ENCODE data around the gene SP7.
A peak's percentile ranks its signal among the peaks of the same experiment; 100 is the strongest.

Gene SP7

DNA sequence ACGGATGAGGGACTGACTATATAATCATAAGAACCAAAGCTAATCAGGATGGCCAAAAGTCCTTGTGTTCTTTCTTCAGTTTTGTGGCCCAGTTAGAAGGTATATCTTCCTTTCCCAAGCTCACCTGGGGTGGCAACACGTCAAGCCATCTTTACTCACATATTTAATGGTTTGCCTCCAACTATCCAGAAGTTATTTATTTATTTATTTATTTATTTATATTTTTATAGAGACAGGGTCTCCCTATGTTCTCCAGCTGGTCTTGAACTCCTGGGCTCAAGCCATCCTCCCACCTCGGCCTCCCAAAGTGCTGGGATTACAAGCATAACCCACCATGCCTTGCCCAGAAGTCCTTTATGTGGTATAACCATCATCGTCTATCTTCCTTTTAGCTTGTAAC lies 11.8 kb upstream of the SP7 start:
- Mint-ChIP-seq H3K4me1 (peaks cover 31% of the 10 kb centered on the region), H3K27me3 (ENCODE audit: low read depth) (peaks cover 10% of the 10 kb centered on the region), H3K9me3 (no peaks in the 10 kb centered on the region), H3K4me3 (no peak overlapping the region), H3K36me3 (ENCODE audit: low read depth) (no peaks in the 10 kb centered on the region), H3K27ac (no peak overlapping the region)
- TF ChIP-seq, protein P1, sequence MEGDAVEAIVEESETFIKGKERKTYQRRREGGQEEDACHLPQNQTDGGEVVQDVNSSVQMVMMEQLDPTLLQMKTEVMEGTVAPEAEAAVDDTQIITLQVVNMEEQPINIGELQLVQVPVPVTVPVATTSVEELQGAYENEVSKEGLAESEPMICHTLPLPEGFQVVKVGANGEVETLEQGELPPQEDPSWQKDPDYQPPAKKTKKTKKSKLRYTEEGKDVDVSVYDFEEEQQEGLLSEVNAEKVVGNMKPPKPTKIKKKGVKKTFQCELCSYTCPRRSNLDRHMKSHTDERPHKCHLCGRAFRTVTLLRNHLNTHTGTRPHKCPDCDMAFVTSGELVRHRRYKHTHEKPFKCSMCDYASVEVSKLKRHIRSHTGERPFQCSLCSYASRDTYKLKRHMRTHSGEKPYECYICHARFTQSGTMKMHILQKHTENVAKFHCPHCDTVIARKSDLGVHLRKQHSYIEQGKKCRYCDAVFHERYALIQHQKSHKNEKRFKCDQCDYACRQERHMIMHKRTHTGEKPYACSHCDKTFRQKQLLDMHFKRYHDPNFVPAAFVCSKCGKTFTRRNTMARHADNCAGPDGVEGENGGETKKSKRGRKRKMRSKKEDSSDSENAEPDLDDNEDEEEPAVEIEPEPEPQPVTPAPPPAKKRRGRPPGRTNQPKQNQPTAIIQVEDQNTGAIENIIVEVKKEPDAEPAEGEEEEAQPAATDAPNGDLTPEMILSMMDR (IDR thresholded peaks at IDR 0.05; ENCODE audit: unreplicated experiment in 3 of 3), result no peak

DNA sequence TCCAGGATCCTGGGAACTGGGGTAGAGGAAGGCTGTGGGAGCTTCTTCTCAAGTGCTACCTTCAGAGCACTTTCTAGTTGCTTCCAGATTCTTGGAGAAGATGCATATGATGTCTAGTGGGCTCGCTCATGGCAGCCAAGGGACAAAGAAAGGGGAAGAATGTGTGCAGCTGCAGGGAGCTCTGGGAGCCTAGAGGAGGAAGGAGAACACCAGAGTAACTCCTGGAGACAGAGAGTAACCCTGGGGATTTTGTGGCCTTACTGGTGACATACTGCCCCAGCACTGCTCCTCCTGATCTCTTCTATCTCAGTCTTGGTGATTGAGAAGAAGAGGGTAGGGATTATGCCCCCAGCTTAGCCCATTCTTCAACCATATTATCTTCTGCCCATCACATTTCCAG lies 10.3 kb upstream of the SP7 start:
- no peaks in the 10 kb centered on the region for H3K36me3 Mint-ChIP-seq (ENCODE audit: low read depth)
- peaks cover 26% of the 10 kb centered on the region for H3K4me1 Mint-ChIP-seq
- H3K9me3 Mint-ChIP-seq, result no peaks in the 10 kb centered on the region
- TF ChIP-seq, protein P1 (IDR thresholded peaks at IDR 0.05; ENCODE audit: unreplicated experiment in 3 of 3), result no peak
- H3K27ac Mint-ChIP-seq, result peak overlapping the region in 1 of 3 experiments; percentile 92
- peak overlapping the region in 1 of 3 experiments; percentile 64 for H3K4me3 Mint-ChIP-seq
- H3K27me3 Mint-ChIP-seq (ENCODE audit: low read depth), result peaks cover 15% of the 10 kb centered on the region

DNA sequence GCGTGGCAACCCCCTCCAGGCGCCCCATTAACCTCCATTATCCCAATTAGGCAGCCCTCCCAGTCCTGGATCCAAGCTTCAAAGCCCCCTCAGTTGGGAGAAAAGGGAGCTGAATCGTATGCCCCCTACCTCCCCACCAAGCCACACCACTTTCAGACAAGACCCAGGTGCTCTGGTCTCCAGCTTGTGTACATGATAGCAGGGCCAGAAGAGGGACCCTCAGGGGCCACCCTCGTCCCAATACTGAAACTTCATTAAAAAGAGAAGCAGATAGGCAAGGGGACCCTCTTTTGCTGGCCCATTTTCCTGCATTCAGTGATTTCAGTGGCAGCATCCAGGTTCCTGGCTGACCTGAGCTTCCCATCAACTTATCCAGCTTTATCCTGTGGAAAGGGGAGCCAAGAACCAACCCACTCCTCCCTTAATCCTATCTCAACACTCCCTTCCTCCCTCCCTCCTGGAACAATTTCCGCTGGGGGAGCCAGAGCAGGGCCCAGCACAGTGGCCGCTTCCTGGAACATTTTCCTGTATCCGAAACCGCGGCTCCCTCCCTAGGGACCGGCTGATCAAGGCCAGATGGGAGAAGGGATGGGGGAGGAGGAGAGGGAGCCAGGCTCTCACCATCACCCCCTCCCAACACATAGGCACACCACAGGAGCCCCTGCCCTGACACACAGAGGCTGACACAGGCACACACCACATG lies 9.5 kb upstream of the SP7 start:
- TF ChIP-seq, protein P1 (IDR thresholded peaks at IDR 0.05; ENCODE audit: unreplicated experiment in 3 of 3), result no peak
- H3K27ac Mint-ChIP-seq, result peak overlapping the region; percentile 89 to 96 (median 92)
- peaks cover 26% of the 10 kb centered on the region for H3K4me1 Mint-ChIP-seq
- peak overlapping the region; percentile 98 to 99 (median 98) for H3K4me3 Mint-ChIP-seq
- H3K27me3 Mint-ChIP-seq (ENCODE audit: low read depth), result peaks cover 15% of the 10 kb centered on the region
- H3K36me3 Mint-ChIP-seq (ENCODE audit: low read depth), result no peaks in the 10 kb centered on the region
- no peaks in the 10 kb centered on the region for H3K9me3 Mint-ChIP-seq

DNA sequence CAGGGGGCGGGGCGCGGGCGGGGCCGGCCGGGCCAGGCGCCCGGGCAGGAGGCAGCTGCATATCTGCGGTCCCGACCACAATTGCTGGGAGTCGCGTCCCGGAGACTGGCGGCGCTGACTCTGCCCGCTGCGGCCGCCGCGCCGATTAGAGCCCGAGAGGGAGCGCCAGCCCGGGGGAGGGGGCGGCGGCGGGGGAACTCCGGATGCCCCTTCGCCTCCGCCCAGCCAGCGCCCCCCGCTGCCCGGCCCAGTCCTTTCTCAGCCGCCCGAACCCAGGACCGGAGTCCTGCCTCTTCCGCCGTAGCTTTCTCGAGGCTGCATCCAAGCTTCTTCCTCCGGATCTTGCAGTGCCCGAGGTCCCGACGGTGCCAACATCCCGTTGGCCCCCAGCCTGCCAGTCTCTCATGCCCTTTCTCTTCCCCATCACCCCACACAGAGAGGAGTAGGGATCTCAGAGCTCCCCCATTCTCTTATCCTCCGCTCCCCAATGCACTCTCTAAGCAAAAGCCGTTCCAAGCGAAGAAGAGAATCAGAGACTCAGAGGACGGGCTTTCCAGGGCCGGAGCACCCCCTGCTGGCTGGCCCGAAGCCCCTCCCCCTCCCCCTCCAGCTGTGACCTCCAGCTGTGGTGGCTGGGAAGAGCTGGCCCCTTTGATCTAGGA lies 8.8 kb upstream of the SP7 start:
- peaks cover 15% of the 10 kb centered on the region for H3K27me3 Mint-ChIP-seq (ENCODE audit: low read depth)
- peak overlapping the region; percentile 98 to 99 (median 98) for H3K4me3 Mint-ChIP-seq
- no peaks in the 10 kb centered on the region for H3K9me3 Mint-ChIP-seq
- TF ChIP-seq, protein P1 (IDR thresholded peaks at IDR 0.05; ENCODE audit: unreplicated experiment in 3 of 3), result peak; percentile 53 to 74 (median 62)
- peak overlapping the region; percentile 89 to 96 (median 92) for H3K27ac Mint-ChIP-seq
- no peaks in the 10 kb centered on the region for H3K36me3 Mint-ChIP-seq (ENCODE audit: low read depth)
- peaks cover 26% of the 10 kb centered on the region for H3K4me1 Mint-ChIP-seq

DNA sequence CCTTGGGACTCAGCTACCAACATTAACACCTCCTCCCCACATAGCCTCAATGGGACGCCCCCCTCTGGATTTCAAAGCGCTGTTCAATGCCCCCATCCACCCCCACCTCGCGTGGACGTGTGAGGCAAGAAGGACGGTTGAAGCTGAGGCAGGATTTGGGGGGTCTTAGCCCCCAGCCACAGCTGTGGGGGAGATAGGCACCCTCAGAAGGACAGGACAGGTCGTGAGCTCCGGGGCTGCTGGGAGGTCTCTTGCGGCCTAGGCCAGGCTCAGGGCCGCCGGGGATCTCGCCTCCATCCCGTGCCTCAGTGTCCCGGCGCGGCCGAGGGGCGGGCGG lies 8.3 kb upstream of the SP7 start:
- Mint-ChIP-seq H3K9me3 (no peaks in the 10 kb centered on the region), H3K4me1 (peaks cover 26% of the 10 kb centered on the region), H3K4me3 (peak overlapping the region; percentile 67 to 82 (median 76)), H3K27me3 (ENCODE audit: low read depth) (peaks cover 15% of the 10 kb centered on the region), H3K36me3 (ENCODE audit: low read depth) (no peaks in the 10 kb centered on the region), H3K27ac (peak overlapping the region; percentile 8 to 46 (median 38))
- TF ChIP-seq, protein P1 (IDR thresholded peaks at IDR 0.05; ENCODE audit: unreplicated experiment in 3 of 3), result no peak

Measured in nephron (organoid).